IMR-90 (cell line): ENCODE results near the gene PGBD1. TPM values are rescaled to one million over a fixed set of nuclear protein-coding genes. Genes with fewer than 3 reads are reported as not detected.

Experiments
- ATAC-seq: fragments of 200-7000 bp; cut with Tn5 transposase; 2 replicates; pipeline ENCODE4 v1.9.1; 2020; ENCODE audit warnings: low read depth, mild to moderate bottlenecking, moderate library complexity
- BruUV-seq: library from RNA; stranded (reverse); fragments of 400-500 nt; replicated peaks from 2 replicates; lab custom pipeline; 2021; lab: Mats Ljungman, UMichigan
- CTCF ChIA-PET: fragments of 300-600 bp; formaldehyde crosslinking; extraction: SDS; loops from one replicate; lab custom pipeline; 2021; ENCODE audit warnings: antibody characterized with exemption; lab: Yijun Ruan, JAX
- POLR2A ChIA-PET: fragments of 300-600 bp; sonication (Branson Sonifier 250); formaldehyde crosslinking; loops from one replicate; lab custom pipeline; 2022; ENCODE audit warnings: antibody characterized with exemption; ENCODE audit not compliant: unreplicated experiment; lab: Charles Lee
- DNase-seq: peaks from one replicate; pipeline ENCODE4 v3.0.0; 2013
- H2AFZ ChIP-seq: replicated peaks from 2 replicates; pipeline ENCODE3; 2013; ENCODE audit warnings: low read length, mild to moderate bottlenecking; ENCODE audit not compliant: poor library complexity
- H2AK5ac ChIP-seq: 2 replicates; pipeline ENCODE4 v1.6.1; 2013; ENCODE audit warnings: low read depth, low read length, inconsistent platforms
- H2AK9ac ChIP-seq: replicated peaks from 2 replicates; pipeline ENCODE3; 2013; ENCODE audit warnings: mild to moderate bottlenecking, low read depth, low read length, moderate library complexity; ENCODE audit not compliant: poor library complexity
- H2BK120ac ChIP-seq: 2 replicates; pipeline ENCODE4 v1.6.1; 2013; ENCODE audit warnings: low read depth, low read length, inconsistent platforms
- H2BK15ac ChIP-seq: 3 replicates; pipeline ENCODE4 v1.6.1; 2013; ENCODE audit warnings: low read depth, low read length, inconsistent platforms
- H2BK20ac ChIP-seq: 2 replicates; pipeline ENCODE4 v1.6.1; 2013; ENCODE audit warnings: low read depth, mild to moderate bottlenecking, inconsistent platforms, low read length, moderate library complexity
- H2BK5ac ChIP-seq: 2 replicates; pipeline ENCODE4 v1.6.1; 2013; ENCODE audit warnings: mild to moderate bottlenecking, low read depth, low read length, inconsistent platforms; ENCODE audit not compliant: poor library complexity, severe bottlenecking
- H3K14ac ChIP-seq: replicated peaks from 2 replicates; pipeline ENCODE4 v1.6.1; 2013; ENCODE audit warnings: low read depth, low read length, inconsistent platforms
- H3K18ac ChIP-seq: 2 replicates; pipeline ENCODE4 v1.6.1; 2013; ENCODE audit warnings: low read depth, low read length, control low read depth
- H3K23ac ChIP-seq: 2 replicates; pipeline ENCODE4 v1.6.1; 2013; ENCODE audit warnings: low read depth, low read length, inconsistent platforms
- H3K27ac ChIP-seq: 2 replicates; pipeline ENCODE4 v1.5.1; 2013; ENCODE audit warnings: mild to moderate bottlenecking, control low read depth, low read length; ENCODE audit not compliant: insufficient read depth
- H3K27me3 ChIP-seq: 2 replicates; pipeline ENCODE4 v1.6.1; 2013; ENCODE audit warnings: low read length; ENCODE audit not compliant: control insufficient read depth, insufficient read depth
- H3K36me3 ChIP-seq: 2 replicates; pipeline ENCODE4 v1.6.1; 2013; ENCODE audit warnings: low read length, mixed read lengths; ENCODE audit not compliant: control insufficient read depth, insufficient read depth
- H3K4ac ChIP-seq: 2 replicates; pipeline ENCODE4 v1.6.1; 2013; ENCODE audit warnings: low read depth, low read length, inconsistent platforms
- H3K4me1 ChIP-seq: 2 replicates; pipeline ENCODE4 v1.6.1; 2013; ENCODE audit warnings: low read length, mixed read lengths; ENCODE audit not compliant: control insufficient read depth, insufficient read depth
- H3K4me2 ChIP-seq: 2 replicates; pipeline ENCODE4 v1.6.1; 2013; ENCODE audit warnings: low read depth, mild to moderate bottlenecking, control low read depth, low read length, moderate library complexity
- H3K4me3 ChIP-seq: 2 replicates; pipeline ENCODE4 v1.5.1; 2013; ENCODE audit warnings: low read depth, mild to moderate bottlenecking, control low read depth, low read length, moderate library complexity; ENCODE audit not compliant: insufficient read depth
- H3K56ac ChIP-seq: 2 replicates; pipeline ENCODE4 v1.6.1; 2013; ENCODE audit warnings: low read length, inconsistent platforms; ENCODE audit not compliant: insufficient read depth; ENCODE audit errors: extremely low read depth
- H3K79me1 ChIP-seq, 2 experiments: 2 replicates each; pipeline ENCODE4 v1.6.1; 2013; ENCODE audit warnings: low read length in 2 of 2, inconsistent platforms in 1 of 2, low read depth in 1 of 2
- H3K9ac ChIP-seq: 2 replicates; pipeline ENCODE4 v1.6.1; 2013; ENCODE audit warnings: low read depth, low read length, control low read depth
- H3K9me1 ChIP-seq: 2 replicates; pipeline ENCODE4 v1.6.1; 2013; ENCODE audit warnings: low read length, inconsistent platforms; ENCODE audit not compliant: insufficient read depth
- H3K9me3 ChIP-seq: 2 replicates; pipeline ENCODE4 v1.6.1; 2013; ENCODE audit warnings: low read length; ENCODE audit not compliant: control insufficient read depth, insufficient read depth
- H4K20me1 ChIP-seq: 2 replicates; pipeline ENCODE4 v1.6.1; 2013; ENCODE audit warnings: low read length, inconsistent platforms; ENCODE audit not compliant: insufficient read depth
- H4K5ac ChIP-seq: 2 replicates; pipeline ENCODE4 v1.6.1; 2013; ENCODE audit warnings: mild to moderate bottlenecking, low read depth, low read length, control low read depth
- H4K8ac ChIP-seq, 2 experiments: 2 replicates each; pipeline ENCODE4 v1.6.1; 2013; ENCODE audit warnings: low read depth in 2 of 2, low read length in 2 of 2, control low read depth in 1 of 2, inconsistent platforms in 1 of 2
- H4K91ac ChIP-seq: 2 replicates; pipeline ENCODE4 v1.6.1; 2013; ENCODE audit warnings: low read depth, low read length, inconsistent platforms; ENCODE audit not compliant: insufficient read depth
- CEBPB ChIP-seq: IDR thresholded peaks from 2 replicates; pipeline ENCODE4 v1.6.1; 2012; ENCODE audit warnings: low read depth, low read length, improper control_type of control experiment
- MAFK ChIP-seq: IDR thresholded peaks from 2 replicates; pipeline ENCODE4 v1.6.1; 2012; ENCODE audit warnings: low read depth, low read length, improper control_type of control experiment
- MAZ ChIP-seq: IDR thresholded peaks from 2 replicates; pipeline ENCODE4 v1.6.1; 2012; ENCODE audit warnings: low read depth, mild to moderate bottlenecking, low read length, improper control_type of control experiment, moderate library complexity, borderline replicate concordance
- USF2 ChIP-seq: fragments of 150-350 bp; IDR thresholded peaks from 2 replicates; pipeline ENCODE4 v1.6.1; 2017; ENCODE audit warnings: mild to moderate bottlenecking, antibody characterized with exemption, low read length, low read depth
- WGBS, 2 experiments: methylation state at CpG; one replicate each; pipeline versions ENCODE4 v1.1.5 to v1.1.7; 2013; ENCODE audit warnings: missing lambda C conversion rate in 2 of 2; ENCODE audit not compliant: insufficient read length in 1 of 2; ENCODE audit errors: extremely low coverage in 2 of 2; 5-methylcytosine and 5-hydroxymethylcytosine counted together
- dilution Hi-C: fragments of 300-500 bp; cut with HindIII; formaldehyde crosslinking; loops from one replicate; pipeline ENCODE4 v1.14.3; 2018; ENCODE audit warnings: low sequenced_read_pairs; ENCODE audit not compliant: unreplicated experiment
- in situ Hi-C: fragments of 300-500 bp; cut with MboI; formaldehyde crosslinking; loops from 3 replicates; pipeline ENCODE4 v1.14.3; 2019; ENCODE audit warnings: low sequenced_read_pairs, inconsistent platforms, mixed read lengths
- intact Hi-C: fragments of 100-400 bp; cut with micrococcal nuclease; formaldehyde crosslinking; loops from 2 replicates; pipeline ENCODE4 v1.10.0; 2022
- polyA plus RNA-seq, 3 experiments: library from polyadenylated mRNA; depleted of rRNA; stranded (reverse); fragments of >200 nt; gene quantifications; 2 replicates each; pipeline ENCODE4 v1.2.3, GENCODE V29; 2012; ENCODE audit warnings: low replicate concordance in 1 of 3
- total RNA-seq: library from RNA; depleted of rRNA; stranded (reverse); fragments of >200 nt; gene quantifications from 2 replicates; pipeline ENCODE4 v1.2.3, GENCODE V29; 2012

PGBD1 gene
- total and polyA plus RNA-seq, 2 of the 4 experiments (the other 2 are of a cell fraction): 3.9 to 6.3 TPM

DNA sequence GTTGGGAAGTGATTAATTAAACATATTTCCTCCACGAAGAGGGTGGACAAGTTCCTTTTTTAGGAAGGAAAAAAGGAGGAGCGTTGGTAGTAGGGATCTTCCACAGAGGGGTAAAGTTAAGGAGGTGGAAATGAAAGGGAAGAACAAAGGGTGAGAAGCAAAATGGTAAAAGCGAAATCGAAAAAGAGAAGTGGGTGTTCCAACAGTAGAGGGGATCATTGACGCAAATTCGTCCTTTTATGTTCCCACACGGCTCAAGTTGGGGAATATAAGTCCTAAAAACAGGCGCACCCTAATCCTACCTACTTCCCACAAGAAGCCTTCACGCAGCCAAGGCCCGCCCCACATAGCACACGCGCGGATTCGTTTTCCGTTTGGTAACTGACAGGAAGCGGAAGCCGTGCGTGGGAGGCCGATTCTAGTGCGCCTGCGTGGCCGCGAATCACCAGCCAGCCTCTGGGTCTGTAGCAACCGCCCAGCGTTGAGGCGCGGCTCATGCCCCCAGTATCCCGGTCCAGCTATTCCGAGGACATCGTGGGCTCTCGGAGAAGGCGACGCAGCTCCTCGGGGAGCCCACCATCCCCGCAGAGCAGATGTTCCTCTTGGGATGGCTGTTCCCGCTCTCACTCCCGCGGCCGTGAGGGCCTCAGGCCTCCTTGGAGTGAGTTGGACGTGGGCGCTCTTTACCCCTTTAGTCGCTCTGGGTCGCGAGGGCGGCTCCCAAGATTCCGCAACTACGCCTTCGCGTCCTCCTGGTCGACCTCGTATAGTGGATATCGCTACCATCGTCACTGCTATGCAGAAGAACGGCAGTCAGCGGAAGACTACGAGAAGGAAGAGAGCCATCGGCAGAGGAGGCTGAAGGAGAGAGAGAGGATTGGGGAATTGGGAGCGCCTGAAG is 22.2 kb upstream of the PGBD1 start, which contains the start of gene NKAPL (continued):
- TF ChIP-seq USF2: no peak
- no peak for TF ChIP-seq MAFK

GRCh38 chr6:28263922-28264321 is 17.4 kb upstream of the PGBD1 start:
- Histone ChIP-seq H3K9ac (no peak overlapping the region), H3K14ac (no peak overlapping the region), H4K91ac (no peak overlapping the region), H3K18ac (no peak overlapping the region), H2BK15ac (no peak overlapping the region), H2BK20ac (no peak overlapping the region), H2BK5ac (no peak overlapping the region), H2BK120ac (no peak overlapping the region), H3K27ac (no peak overlapping the region), H4K20me1 (no peaks in the 10 kb centered on the region), H4K5ac (no peak overlapping the region; the same call in 1 of the 2 replicates), H3K79me1 (peaks cover 0 to 19% of the 10 kb centered on the region in 2 experiments; a peak in 1 of 4 replicates), H3K4me3 (no peak overlapping the region), H3K4me1 (0 out of 2 replicates have a peak, but pooled peaks cover 2% of the 10 kb centered on the region), H4K8ac (peak overlapping the region in 1 of 2 experiments; percentile 25; a peak in 1 of 4 replicates), H3K56ac (no peak overlapping the region), H2AK9ac (no peak overlapping the region), H3K27me3 (no peaks in the 10 kb centered on the region; the same call in 1 of the 2 replicates), H2AK5ac (no peak overlapping the region), H3K23ac (no peak overlapping the region), H3K9me1 (no peaks in the 10 kb centered on the region; the same call in 1 of the 2 replicates), H3K4me2 (peak overlapping the region; percentile 53; the same call in 1 of the 2 replicates), H3K9me3 (peaks cover 7% of the 10 kb centered on the region), H2AFZ (no peak overlapping the region), H3K4ac (no peak overlapping the region), H3K36me3 (no peaks in the 10 kb centered on the region)
- ChIA-PET POLR2A (no interaction called here), CTCF (no interaction called here)
- dilution Hi-C loops (no loop called here), in situ Hi-C loops (no loop called here), intact Hi-C loops (no loop called here)
- WGBS, 2 experiments: no CpG with 5 or more reads among the region's 2 CpGs
- no TSS peak for BruUV-seq
- TF ChIP-seq CEBPB (peak; percentile 49), MAZ (no peak)
- no peak for ATAC-seq
- peak; percentile 30 for DNase-seq
